IMR-90 (cell line): Measurements from ENCODE around the gene PSMA7. TPM values are rescaled to one million over a fixed set of nuclear protein-coding genes. Genes with fewer than 3 reads are reported as not detected.

Experiments used
- ATAC-seq: fragments of 200-7000 bp; cut with Tn5 transposase; 2 replicates; pipeline ENCODE4 v1.9.1; 2020; ENCODE audit warnings: low read depth, mild to moderate bottlenecking, moderate library complexity
- BruUV-seq: library from RNA; stranded (reverse); fragments of 400-500 nt; replicated peaks from 2 replicates; lab custom pipeline; 2021; lab: Mats Ljungman, UMichigan
- CTCF ChIA-PET: fragments of 300-600 bp; formaldehyde crosslinking; extraction: SDS; loops from one replicate; lab custom pipeline; 2021; ENCODE audit warnings: antibody characterized with exemption; lab: Yijun Ruan, JAX
- POLR2A ChIA-PET: fragments of 300-600 bp; sonication (Branson Sonifier 250); formaldehyde crosslinking; loops from one replicate; lab custom pipeline; 2022; ENCODE audit warnings: antibody characterized with exemption; ENCODE audit not compliant: unreplicated experiment; lab: Charles Lee
- DNase-seq: peaks from one replicate; pipeline ENCODE4 v3.0.0; 2013
- H2AFZ ChIP-seq: replicated peaks from 2 replicates; pipeline ENCODE3; 2013; ENCODE audit warnings: low read length, mild to moderate bottlenecking; ENCODE audit not compliant: poor library complexity
- H2AK5ac ChIP-seq: 2 replicates; pipeline ENCODE4 v1.6.1; 2013; ENCODE audit warnings: low read depth, low read length, inconsistent platforms
- H2AK9ac ChIP-seq: replicated peaks from 2 replicates; pipeline ENCODE3; 2013; ENCODE audit warnings: mild to moderate bottlenecking, low read depth, low read length, moderate library complexity; ENCODE audit not compliant: poor library complexity
- H2BK120ac ChIP-seq: 2 replicates; pipeline ENCODE4 v1.6.1; 2013; ENCODE audit warnings: low read depth, low read length, inconsistent platforms
- H2BK15ac ChIP-seq: 3 replicates; pipeline ENCODE4 v1.6.1; 2013; ENCODE audit warnings: low read depth, low read length, inconsistent platforms
- H2BK20ac ChIP-seq: 2 replicates; pipeline ENCODE4 v1.6.1; 2013; ENCODE audit warnings: low read depth, mild to moderate bottlenecking, inconsistent platforms, low read length, moderate library complexity
- H2BK5ac ChIP-seq: 2 replicates; pipeline ENCODE4 v1.6.1; 2013; ENCODE audit warnings: mild to moderate bottlenecking, low read depth, low read length, inconsistent platforms; ENCODE audit not compliant: poor library complexity, severe bottlenecking
- H3K14ac ChIP-seq: replicated peaks from 2 replicates; pipeline ENCODE4 v1.6.1; 2013; ENCODE audit warnings: low read depth, low read length, inconsistent platforms
- H3K18ac ChIP-seq: 2 replicates; pipeline ENCODE4 v1.6.1; 2013; ENCODE audit warnings: low read depth, low read length, control low read depth
- H3K23ac ChIP-seq: 2 replicates; pipeline ENCODE4 v1.6.1; 2013; ENCODE audit warnings: low read depth, low read length, inconsistent platforms
- H3K27ac ChIP-seq: 2 replicates; pipeline ENCODE4 v1.5.1; 2013; ENCODE audit warnings: mild to moderate bottlenecking, control low read depth, low read length; ENCODE audit not compliant: insufficient read depth
- H3K27me3 ChIP-seq: 2 replicates; pipeline ENCODE4 v1.6.1; 2013; ENCODE audit warnings: low read length; ENCODE audit not compliant: control insufficient read depth, insufficient read depth
- H3K36me3 ChIP-seq: 2 replicates; pipeline ENCODE4 v1.6.1; 2013; ENCODE audit warnings: low read length, mixed read lengths; ENCODE audit not compliant: control insufficient read depth, insufficient read depth
- H3K4ac ChIP-seq: 2 replicates; pipeline ENCODE4 v1.6.1; 2013; ENCODE audit warnings: low read depth, low read length, inconsistent platforms
- H3K4me1 ChIP-seq: 2 replicates; pipeline ENCODE4 v1.6.1; 2013; ENCODE audit warnings: low read length, mixed read lengths; ENCODE audit not compliant: control insufficient read depth, insufficient read depth
- H3K4me2 ChIP-seq: 2 replicates; pipeline ENCODE4 v1.6.1; 2013; ENCODE audit warnings: low read depth, mild to moderate bottlenecking, control low read depth, low read length, moderate library complexity
- H3K4me3 ChIP-seq: 2 replicates; pipeline ENCODE4 v1.5.1; 2013; ENCODE audit warnings: low read depth, mild to moderate bottlenecking, control low read depth, low read length, moderate library complexity; ENCODE audit not compliant: insufficient read depth
- H3K56ac ChIP-seq: 2 replicates; pipeline ENCODE4 v1.6.1; 2013; ENCODE audit warnings: low read length, inconsistent platforms; ENCODE audit not compliant: insufficient read depth; ENCODE audit errors: extremely low read depth
- H3K79me1 ChIP-seq, 2 experiments: 2 replicates each; pipeline ENCODE4 v1.6.1; 2013; ENCODE audit warnings: low read length in 2 of 2, inconsistent platforms in 1 of 2, low read depth in 1 of 2
- H3K9ac ChIP-seq: 2 replicates; pipeline ENCODE4 v1.6.1; 2013; ENCODE audit warnings: low read depth, low read length, control low read depth
- H3K9me1 ChIP-seq: 2 replicates; pipeline ENCODE4 v1.6.1; 2013; ENCODE audit warnings: low read length, inconsistent platforms; ENCODE audit not compliant: insufficient read depth
- H3K9me3 ChIP-seq: 2 replicates; pipeline ENCODE4 v1.6.1; 2013; ENCODE audit warnings: low read length; ENCODE audit not compliant: control insufficient read depth, insufficient read depth
- H4K20me1 ChIP-seq: 2 replicates; pipeline ENCODE4 v1.6.1; 2013; ENCODE audit warnings: low read length, inconsistent platforms; ENCODE audit not compliant: insufficient read depth
- H4K5ac ChIP-seq: 2 replicates; pipeline ENCODE4 v1.6.1; 2013; ENCODE audit warnings: mild to moderate bottlenecking, low read depth, low read length, control low read depth
- H4K8ac ChIP-seq, 2 experiments: 2 replicates each; pipeline ENCODE4 v1.6.1; 2013; ENCODE audit warnings: low read depth in 2 of 2, low read length in 2 of 2, control low read depth in 1 of 2, inconsistent platforms in 1 of 2
- H4K91ac ChIP-seq: 2 replicates; pipeline ENCODE4 v1.6.1; 2013; ENCODE audit warnings: low read depth, low read length, inconsistent platforms; ENCODE audit not compliant: insufficient read depth
- BHLHE40 ChIP-seq: fragments of 150-350 bp; IDR thresholded peaks from 2 replicates; pipeline ENCODE4 v1.6.1; 2016; ENCODE audit warnings: mild to moderate bottlenecking, low read depth, low read length
- FOS ChIP-seq: fragments of 150-350 bp; IDR thresholded peaks from 2 replicates; pipeline ENCODE4 v1.6.1; 2016; ENCODE audit warnings: low read depth, low read length
- MAFK ChIP-seq: IDR thresholded peaks from 2 replicates; pipeline ENCODE4 v1.6.1; 2012; ENCODE audit warnings: low read depth, low read length, improper control_type of control experiment
- MAZ ChIP-seq: IDR thresholded peaks from 2 replicates; pipeline ENCODE4 v1.6.1; 2012; ENCODE audit warnings: low read depth, mild to moderate bottlenecking, low read length, improper control_type of control experiment, moderate library complexity, borderline replicate concordance
- NFE2L2 ChIP-seq: fragments of 150-350 bp; IDR thresholded peaks from 2 replicates; pipeline ENCODE4 v1.6.1; 2016; ENCODE audit warnings: low read depth, mild to moderate bottlenecking, low read length
- POLR2A ChIP-seq: IDR thresholded peaks from 2 replicates; pipeline ENCODE4 v1.6.1; 2012; ENCODE audit warnings: mild to moderate bottlenecking, low read depth, low read length
- RFX5 ChIP-seq: IDR thresholded peaks from 2 replicates; pipeline ENCODE4 v1.8.0; 2012; ENCODE audit warnings: low read depth, mild to moderate bottlenecking, low read length, moderate library complexity
- SMC3 ChIP-seq: fragments of 150-350 bp; IDR thresholded peaks from 2 replicates; pipeline ENCODE4 v1.6.1; 2016; ENCODE audit warnings: low read depth, mild to moderate bottlenecking, antibody characterized with exemption, low read length, moderate library complexity
- WGBS, 2 experiments: methylation state at CpG; one replicate each; pipeline versions ENCODE4 v1.1.5 to v1.1.7; 2013; ENCODE audit warnings: missing lambda C conversion rate in 2 of 2; ENCODE audit not compliant: insufficient read length in 1 of 2; ENCODE audit errors: extremely low coverage in 2 of 2; 5-methylcytosine and 5-hydroxymethylcytosine counted together
- dilution Hi-C: fragments of 300-500 bp; cut with HindIII; formaldehyde crosslinking; loops from one replicate; pipeline ENCODE4 v1.14.3; 2018; ENCODE audit warnings: low sequenced_read_pairs; ENCODE audit not compliant: unreplicated experiment
- in situ Hi-C: fragments of 300-500 bp; cut with MboI; formaldehyde crosslinking; loops from 3 replicates; pipeline ENCODE4 v1.14.3; 2019; ENCODE audit warnings: low sequenced_read_pairs, inconsistent platforms, mixed read lengths
- intact Hi-C: fragments of 100-400 bp; cut with micrococcal nuclease; formaldehyde crosslinking; loops from 2 replicates; pipeline ENCODE4 v1.10.0; 2022
- polyA plus RNA-seq, 3 experiments: library from polyadenylated mRNA; depleted of rRNA; stranded (reverse); fragments of >200 nt; gene quantifications; 2 replicates each; pipeline ENCODE4 v1.2.3, GENCODE V29; 2012; ENCODE audit warnings: low replicate concordance in 1 of 3
- total RNA-seq: library from RNA; depleted of rRNA; stranded (reverse); fragments of >200 nt; gene quantifications from 2 replicates; pipeline ENCODE4 v1.2.3, GENCODE V29; 2012
- TF ChIP-seq, protein P1 (sequence below): fragments of 150-350 bp; IDR thresholded peaks from 2 replicates; pipeline ENCODE4 v1.6.1; 2016; ENCODE audit warnings: low read depth, mild to moderate bottlenecking, low read length, moderate library complexity, borderline replicate concordance
- TF ChIP-seq, protein P2 (sequence below): fragments of 150-350 bp; IDR thresholded peaks from 2 replicates; pipeline ENCODE4 v1.6.1; 2017; ENCODE audit warnings: mild to moderate bottlenecking, antibody characterized with exemption, low read length, low read depth
- TF ChIP-seq, protein P3 (sequence below): conservative IDR thresholded peaks from 2 replicates; pipeline ENCODE4 v1.5.1; 2012; ENCODE audit warnings: mild to moderate bottlenecking, low read depth, low read length, improper control_type of control experiment

The PSMA7 gene
- total and polyA plus RNA-seq, 2 of the 4 experiments (the other 2 are of a cell fraction) = 417 to 458 TPM

DNA sequence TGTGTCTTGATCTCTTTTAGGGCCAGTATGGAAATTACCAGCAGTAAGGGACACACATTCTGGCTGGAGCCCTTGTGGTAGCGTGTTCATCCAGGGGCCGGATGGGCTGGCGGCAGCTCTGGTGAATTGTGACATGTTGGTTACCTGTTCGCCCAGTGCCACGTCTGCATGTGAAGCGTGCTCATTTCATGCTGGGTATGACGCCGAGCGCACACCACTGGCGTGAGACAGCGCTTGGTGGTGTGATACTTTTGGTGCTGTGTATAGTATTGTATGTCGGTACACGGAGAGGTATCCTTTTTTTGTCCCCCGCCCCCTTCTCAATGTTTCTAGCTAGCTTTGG is 35.9 kb upstream of the PSMA7 start:
- H4K20me1 ChIP-seq = no peaks in the 10 kb centered on the region
- WGBS, 2 experiments = no CpG with 5 or more reads among the region's 14 CpGs
- H2AK9ac ChIP-seq = no peak overlapping the region
- no peak overlapping the region for H4K91ac ChIP-seq
- no peak overlapping the region for H4K8ac ChIP-seq
- H3K23ac ChIP-seq = no peak overlapping the region
- intact Hi-C loops = no loop called here
- no peak for DNase-seq
- dilution Hi-C loops = no loop called here
- TF ChIP-seq FOS (no peak), SMC3 (no peak), NFE2L2 (no peak), POLR2A (no peak), BHLHE40 (no peak), RFX5 (no peak), MAZ (no peak), MAFK (no peak)
- TF ChIP-seq, protein P1, sequence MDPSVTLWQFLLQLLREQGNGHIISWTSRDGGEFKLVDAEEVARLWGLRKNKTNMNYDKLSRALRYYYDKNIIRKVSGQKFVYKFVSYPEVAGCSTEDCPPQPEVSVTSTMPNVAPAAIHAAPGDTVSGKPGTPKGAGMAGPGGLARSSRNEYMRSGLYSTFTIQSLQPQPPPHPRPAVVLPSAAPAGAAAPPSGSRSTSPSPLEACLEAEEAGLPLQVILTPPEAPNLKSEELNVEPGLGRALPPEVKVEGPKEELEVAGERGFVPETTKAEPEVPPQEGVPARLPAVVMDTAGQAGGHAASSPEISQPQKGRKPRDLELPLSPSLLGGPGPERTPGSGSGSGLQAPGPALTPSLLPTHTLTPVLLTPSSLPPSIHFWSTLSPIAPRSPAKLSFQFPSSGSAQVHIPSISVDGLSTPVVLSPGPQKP = no peak
- TF ChIP-seq, protein P2, sequence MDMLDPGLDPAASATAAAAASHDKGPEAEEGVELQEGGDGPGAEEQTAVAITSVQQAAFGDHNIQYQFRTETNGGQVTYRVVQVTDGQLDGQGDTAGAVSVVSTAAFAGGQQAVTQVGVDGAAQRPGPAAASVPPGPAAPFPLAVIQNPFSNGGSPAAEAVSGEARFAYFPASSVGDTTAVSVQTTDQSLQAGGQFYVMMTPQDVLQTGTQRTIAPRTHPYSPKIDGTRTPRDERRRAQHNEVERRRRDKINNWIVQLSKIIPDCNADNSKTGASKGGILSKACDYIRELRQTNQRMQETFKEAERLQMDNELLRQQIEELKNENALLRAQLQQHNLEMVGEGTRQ = no peak
- TF ChIP-seq, protein P3, sequence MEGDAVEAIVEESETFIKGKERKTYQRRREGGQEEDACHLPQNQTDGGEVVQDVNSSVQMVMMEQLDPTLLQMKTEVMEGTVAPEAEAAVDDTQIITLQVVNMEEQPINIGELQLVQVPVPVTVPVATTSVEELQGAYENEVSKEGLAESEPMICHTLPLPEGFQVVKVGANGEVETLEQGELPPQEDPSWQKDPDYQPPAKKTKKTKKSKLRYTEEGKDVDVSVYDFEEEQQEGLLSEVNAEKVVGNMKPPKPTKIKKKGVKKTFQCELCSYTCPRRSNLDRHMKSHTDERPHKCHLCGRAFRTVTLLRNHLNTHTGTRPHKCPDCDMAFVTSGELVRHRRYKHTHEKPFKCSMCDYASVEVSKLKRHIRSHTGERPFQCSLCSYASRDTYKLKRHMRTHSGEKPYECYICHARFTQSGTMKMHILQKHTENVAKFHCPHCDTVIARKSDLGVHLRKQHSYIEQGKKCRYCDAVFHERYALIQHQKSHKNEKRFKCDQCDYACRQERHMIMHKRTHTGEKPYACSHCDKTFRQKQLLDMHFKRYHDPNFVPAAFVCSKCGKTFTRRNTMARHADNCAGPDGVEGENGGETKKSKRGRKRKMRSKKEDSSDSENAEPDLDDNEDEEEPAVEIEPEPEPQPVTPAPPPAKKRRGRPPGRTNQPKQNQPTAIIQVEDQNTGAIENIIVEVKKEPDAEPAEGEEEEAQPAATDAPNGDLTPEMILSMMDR = no peak
- H3K9me3 ChIP-seq = no peaks in the 10 kb centered on the region
- no peak overlapping the region for H2BK20ac ChIP-seq
- no peak overlapping the region for H3K14ac ChIP-seq
- H3K4me3 ChIP-seq = no peak overlapping the region
- H3K4me2 ChIP-seq = no peak overlapping the region
- H2AK5ac ChIP-seq = no peak overlapping the region
- no peak overlapping the region for H3K9ac ChIP-seq
- H3K79me1 ChIP-seq = peaks cover 10% of the 10 kb centered on the region in 2 experiments
- H3K9me1 ChIP-seq = 0 out of 2 replicates have a peak, but pooled peaks cover 2% of the 10 kb centered on the region
- CTCF ChIA-PET = no interaction called here
- H2BK120ac ChIP-seq = no peak overlapping the region
- H3K4me1 ChIP-seq = peaks cover 5% of the 10 kb centered on the region
- H3K36me3 ChIP-seq = peaks cover 25% of the 10 kb centered on the region
- BruUV-seq = no TSS peak
- H3K27ac ChIP-seq = no peak overlapping the region
- in situ Hi-C loops = no loop called here
- no peak overlapping the region for H3K4ac ChIP-seq
- no peak for ATAC-seq
- H2BK5ac ChIP-seq = no peak overlapping the region
- POLR2A ChIA-PET = no interaction called here
- H3K27me3 ChIP-seq = no peaks in the 10 kb centered on the region
- no peak overlapping the region for H4K5ac ChIP-seq
- no peak overlapping the region for H2BK15ac ChIP-seq
- H2AFZ ChIP-seq = no peak overlapping the region
- no peak overlapping the region for H3K18ac ChIP-seq
- no peak overlapping the region for H3K56ac ChIP-seq
